Caco-2 (cell line): ENCODE results near the gene KCNK3. TPM values are rescaled to one million over a fixed set of nuclear protein-coding genes. Genes with fewer than 3 reads are reported as not detected.
"Not testable (repeated sequence)": the region's sequence is repeated elsewhere in the genome, so short reads cannot be mapped to it uniquely, and the experiment has no call there.

Experiments
- BruUV-seq: library from RNA; stranded (reverse); fragments of 400-500 nt; replicated peaks from 2 replicates; lab custom pipeline; 2021; lab: Mats Ljungman, UMichigan
- CTCF ChIA-PET: fragments of 300-600 bp; sonication (Branson Sonifier 250); formaldehyde crosslinking; loops from one replicate; lab custom pipeline; 2022; ENCODE audit warnings: antibody characterized with exemption; lab: Charles Lee
- POLR2A ChIA-PET: fragments of 300-600 bp; sonication (Branson Sonifier 250); formaldehyde crosslinking; loops from one replicate; lab custom pipeline; 2022; ENCODE audit warnings: antibody characterized with exemption; lab: Charles Lee
- DNase-seq, 2 experiments: peaks; one replicate each; pipeline versions ENCODE4 v3.0.0 to v3.0.0-alpha.2; 2020 to 2022
- H3K27me3 ChIP-seq: replicated peaks from 2 replicates; pipeline ENCODE4 v1.6.0; 2011; ENCODE audit warnings: low read length; ENCODE audit not compliant: control insufficient read depth, insufficient read depth
- H3K36me3 ChIP-seq: 2 replicates; pipeline ENCODE4 v1.5.1; 2011; ENCODE audit warnings: low read length; ENCODE audit not compliant: control insufficient read depth, insufficient read depth
- H3K4me1 ChIP-seq: fragments of 250-450 bp; sonication (Bioruptor Pico); 2 replicates; pipeline ENCODE4 v1.5.1; 2020; ENCODE audit warnings: mild to moderate bottlenecking
- H3K4me3 ChIP-seq: 2 replicates; pipeline ENCODE4 v1.5.1; 2011; ENCODE audit warnings: low read depth, mild to moderate bottlenecking, control low read depth, low read length
- H3K9me3 ChIP-seq: fragments of 250-450 bp; sonication (Bioruptor Pico); 2 replicates; pipeline ENCODE4 v1.5.1; 2020; ENCODE audit warnings: mild to moderate bottlenecking, moderate library complexity
- H3K27ac Mint-ChIP-seq: one replicate; pipeline ENCODE4 v1.8.0; 2022; ENCODE audit warnings: mixed read lengths; ENCODE audit not compliant: unreplicated experiment
- H3K27me3 Mint-ChIP-seq: one replicate; pipeline ENCODE4 v1.8.0; 2022; ENCODE audit warnings: mixed read lengths; ENCODE audit not compliant: insufficient read depth, unreplicated experiment
- H3K36me3 Mint-ChIP-seq: one replicate; pipeline ENCODE4 v1.8.0; 2022; ENCODE audit warnings: mild to moderate bottlenecking, mixed read lengths; ENCODE audit not compliant: insufficient read depth, unreplicated experiment
- H3K4me1 Mint-ChIP-seq: one replicate; pipeline ENCODE4 v1.8.0; 2022; ENCODE audit warnings: low read depth, mixed read lengths; ENCODE audit not compliant: unreplicated experiment
- H3K4me3 Mint-ChIP-seq: one replicate; pipeline ENCODE4 v1.8.0; 2022; ENCODE audit warnings: mild to moderate bottlenecking, moderate library complexity, mixed read lengths; ENCODE audit not compliant: unreplicated experiment
- H3K9me3 Mint-ChIP-seq: one replicate; pipeline ENCODE4 v1.8.0; 2022; ENCODE audit warnings: mixed read lengths; ENCODE audit not compliant: unreplicated experiment
- intact Hi-C: fragments of 100-400 bp; cut with micrococcal nuclease; formaldehyde crosslinking; loops from one replicate; pipeline ENCODE4 v1.10.0; 2022; ENCODE audit not compliant: unreplicated experiment
- total RNA-seq: library from RNA; stranded (reverse); gene quantifications from 2 replicates; pipeline ENCODE4 v1.2.3, GENCODE V29; 2022
- TF ChIP-seq, protein P1 (sequence below), 2 experiments: fragments of 200-600 bp in 1 of 2; IDR thresholded peaks; 1 replicate in 1 of 2; 2 replicates in 1 of 2; pipeline versions ENCODE4 v1.5.1 to v1.8.0; 2011 to 2022; ENCODE audit warnings: antibody characterized with exemption in 1 of 2, control low read depth in 1 of 2, inconsistent platforms in 1 of 2, low read depth in 1 of 2, low read length in 1 of 2, mild to moderate bottlenecking in 1 of 2, moderate library complexity in 1 of 2; ENCODE audit not compliant: insufficient read depth in 1 of 2, severe bottlenecking in 1 of 2, unreplicated experiment in 1 of 2

KCNK3 gene
- total RNA-seq, 1 experiment from 2014 or later, result 0.36 TPM

DNA sequence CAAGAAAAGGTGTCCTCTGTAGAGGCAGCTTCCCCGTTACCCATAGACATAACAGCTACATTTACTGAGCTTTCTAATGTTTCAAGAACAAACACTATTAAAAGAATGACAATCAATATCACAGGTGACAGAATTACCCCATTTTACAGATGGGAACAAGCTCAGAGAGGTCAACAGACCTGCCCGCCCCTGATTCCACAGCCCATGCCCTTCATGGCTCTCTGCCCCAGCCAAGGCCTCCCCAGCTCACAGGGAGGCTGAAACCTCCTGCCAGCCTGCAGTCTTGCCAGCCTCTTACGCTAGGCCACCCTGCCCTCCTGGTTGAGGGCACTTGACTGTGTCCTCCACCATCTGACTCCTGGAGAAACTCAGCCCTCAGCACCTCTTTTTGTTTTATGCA is 52.4 kb downstream of the KCNK3 start:
- Mint-ChIP-seq H3K36me3 (no peaks in the 10 kb centered on the region), H3K4me1 (peaks cover 3% of the 10 kb centered on the region), H3K27me3 (no peaks in the 10 kb centered on the region), H3K4me3 (no peak overlapping the region), H3K27ac (no peak overlapping the region), H3K9me3 (no peaks in the 10 kb centered on the region)
- intact Hi-C loops, result loop anchor here (1.0 to 5.0 kb wide), 3 partner anchors 58 to 242 kb away; no protein-coding TSS in a partner anchor
- no TSS peak for BruUV-seq
- ChIA-PET CTCF (interaction anchor here (0.9 to 4.2 kb wide), 5 partner anchors 41 to 155 kb away, joined by 3 to 35 read pairs (median 3); partner anchors contain the start of genes CENPA and KCNK3), POLR2A (interaction anchor here (0.6 kb wide), 1 partner anchor 95 kb away, joined by 3 read pairs; no protein-coding TSS in a partner anchor)
- Histone ChIP-seq H3K36me3 (no peaks in the 10 kb centered on the region), H3K4me3 (no peak overlapping the region), H3K4me1 (peaks cover 15% of the 10 kb centered on the region), H3K9me3 (no peaks in the 10 kb centered on the region), H3K27me3 (no peaks in the 10 kb centered on the region)
- TF ChIP-seq, protein P1, sequence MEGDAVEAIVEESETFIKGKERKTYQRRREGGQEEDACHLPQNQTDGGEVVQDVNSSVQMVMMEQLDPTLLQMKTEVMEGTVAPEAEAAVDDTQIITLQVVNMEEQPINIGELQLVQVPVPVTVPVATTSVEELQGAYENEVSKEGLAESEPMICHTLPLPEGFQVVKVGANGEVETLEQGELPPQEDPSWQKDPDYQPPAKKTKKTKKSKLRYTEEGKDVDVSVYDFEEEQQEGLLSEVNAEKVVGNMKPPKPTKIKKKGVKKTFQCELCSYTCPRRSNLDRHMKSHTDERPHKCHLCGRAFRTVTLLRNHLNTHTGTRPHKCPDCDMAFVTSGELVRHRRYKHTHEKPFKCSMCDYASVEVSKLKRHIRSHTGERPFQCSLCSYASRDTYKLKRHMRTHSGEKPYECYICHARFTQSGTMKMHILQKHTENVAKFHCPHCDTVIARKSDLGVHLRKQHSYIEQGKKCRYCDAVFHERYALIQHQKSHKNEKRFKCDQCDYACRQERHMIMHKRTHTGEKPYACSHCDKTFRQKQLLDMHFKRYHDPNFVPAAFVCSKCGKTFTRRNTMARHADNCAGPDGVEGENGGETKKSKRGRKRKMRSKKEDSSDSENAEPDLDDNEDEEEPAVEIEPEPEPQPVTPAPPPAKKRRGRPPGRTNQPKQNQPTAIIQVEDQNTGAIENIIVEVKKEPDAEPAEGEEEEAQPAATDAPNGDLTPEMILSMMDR (IDR thresholded peaks at IDR 0.05; ENCODE audit: insufficient read depth in 1 of 2, low read depth in 1 of 2, low read length in 1 of 2, severe bottlenecking in 1 of 2, unreplicated experiment in 1 of 2), result no peak
- DNase-seq, result no peak

DNA sequence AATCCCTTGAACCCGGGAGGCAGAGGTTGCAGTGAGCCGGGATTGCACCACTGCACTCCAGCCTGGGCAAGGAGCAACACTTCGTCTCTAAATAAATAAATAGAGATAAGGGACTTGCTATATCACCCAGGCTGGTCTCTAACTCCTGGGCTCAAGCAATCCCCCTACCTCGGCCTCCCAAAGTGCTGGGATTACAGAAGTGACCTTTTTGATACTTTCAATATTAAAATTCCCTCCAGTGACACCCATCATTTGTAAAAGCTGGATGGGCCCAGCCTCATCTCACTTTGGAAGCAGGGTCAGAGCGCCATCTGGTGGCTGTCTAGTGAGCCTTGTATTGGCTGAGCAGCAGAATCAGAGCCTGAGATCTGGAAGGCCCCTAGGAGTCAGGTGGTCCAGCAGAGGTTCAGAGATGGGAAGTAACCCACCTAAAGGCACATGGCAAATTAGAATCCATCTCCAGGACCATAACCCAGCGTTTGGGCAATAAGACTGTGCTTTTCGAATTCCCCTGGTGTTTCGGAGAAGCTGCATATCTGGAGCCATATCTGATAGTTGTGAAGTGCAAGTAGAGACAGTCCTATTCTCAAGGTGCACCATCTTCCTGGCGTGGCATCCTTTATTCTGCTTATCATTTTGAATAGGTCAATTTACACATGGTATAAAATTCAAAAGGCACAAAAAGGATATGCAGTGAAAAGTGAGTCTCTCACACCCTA is 53.2 kb downstream of the KCNK3 start:
- TF ChIP-seq, protein P1 (IDR thresholded peaks at IDR 0.05; ENCODE audit: insufficient read depth in 1 of 2, low read depth in 1 of 2, low read length in 1 of 2, severe bottlenecking in 1 of 2, unreplicated experiment in 1 of 2), result peak; percentile 93 to 98
- ChIA-PET POLR2A (interaction anchor here (0.6 kb wide), 1 partner anchor 96 kb away, joined by 3 read pairs; no protein-coding TSS in a partner anchor), CTCF (interaction anchor here (0.5 to 4.2 kb wide), 9 partner anchors 17 to 466 kb away, joined by 3 to 35 read pairs (median 3); partner anchors contain the start of genes ATRAID, KCNK3 and SLC5A6)
- no peaks in the 10 kb centered on the region for H3K36me3 Mint-ChIP-seq
- no peak overlapping the region for H3K4me3 ChIP-seq
- no peaks in the 10 kb centered on the region for H3K27me3 Mint-ChIP-seq
- intact Hi-C loops, result loop anchor here (1.0 to 5.0 kb wide), 4 partner anchors 58 to 242 kb away; no protein-coding TSS in a partner anchor
- H3K4me1 Mint-ChIP-seq, result peaks cover 11% of the 10 kb centered on the region
- no peak overlapping the region for H3K4me3 Mint-ChIP-seq
- peaks cover 19% of the 10 kb centered on the region for H3K4me1 ChIP-seq
- no peaks in the 10 kb centered on the region for H3K9me3 Mint-ChIP-seq
- peak; percentile 85 to 89 for DNase-seq
- BruUV-seq, result no TSS peak
- no peak overlapping the region for H3K27ac Mint-ChIP-seq
- no peaks in the 10 kb centered on the region for H3K9me3 ChIP-seq
- H3K27me3 ChIP-seq, result no peaks in the 10 kb centered on the region
- no peaks in the 10 kb centered on the region for H3K36me3 ChIP-seq

DNA sequence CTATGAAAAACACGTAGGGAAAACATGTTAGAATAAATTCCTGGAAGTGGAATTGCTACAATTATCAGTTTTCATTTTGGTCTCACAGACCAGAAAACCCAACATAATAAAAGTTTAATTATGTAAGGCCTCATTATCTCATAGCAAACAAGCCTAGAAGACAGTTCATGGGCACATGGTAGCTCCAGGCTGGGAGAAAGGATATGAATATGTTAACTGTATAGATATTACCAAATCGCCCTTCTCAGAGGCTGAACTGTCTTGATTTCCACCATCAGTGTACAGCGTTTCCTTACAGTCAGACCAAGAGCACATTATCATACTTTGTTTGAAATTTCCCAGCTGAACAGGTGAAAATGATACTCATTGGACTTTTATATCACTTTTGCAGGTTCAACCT is 54.4 kb downstream of the KCNK3 start:
- H3K4me3 ChIP-seq, result no peak overlapping the region
- TF ChIP-seq, protein P1 (IDR thresholded peaks at IDR 0.05; ENCODE audit: insufficient read depth in 1 of 2, low read depth in 1 of 2, low read length in 1 of 2, severe bottlenecking in 1 of 2, unreplicated experiment in 1 of 2), result no peak
- intact Hi-C loops, result loop anchor here (1.0 to 5.0 kb wide), 2 partner anchors 60 to 226 kb away; no protein-coding TSS in a partner anchor
- H3K36me3 ChIP-seq, result no peaks in the 10 kb centered on the region
- CTCF ChIA-PET, result interaction anchor here (1.4 to 4.2 kb wide), 2 partner anchors 16 to 141 kb away, joined by 3 to 35 read pairs; no protein-coding TSS in a partner anchor
- Mint-ChIP-seq H3K36me3 (no peaks in the 10 kb centered on the region), H3K27ac (no peak overlapping the region), H3K9me3 (peaks cover 9% of the 10 kb centered on the region), H3K4me3 (no peak overlapping the region), H3K4me1 (peaks cover 19% of the 10 kb centered on the region), H3K27me3 (no peaks in the 10 kb centered on the region)
- H3K27me3 ChIP-seq, result no peaks in the 10 kb centered on the region
- peaks cover 24% of the 10 kb centered on the region for H3K4me1 ChIP-seq
- no TSS peak for BruUV-seq
- POLR2A ChIA-PET, result no interaction called here
- peaks cover 7% of the 10 kb centered on the region; the same call in 1 of the 2 replicates for H3K9me3 ChIP-seq
- no peak for DNase-seq

DNA sequence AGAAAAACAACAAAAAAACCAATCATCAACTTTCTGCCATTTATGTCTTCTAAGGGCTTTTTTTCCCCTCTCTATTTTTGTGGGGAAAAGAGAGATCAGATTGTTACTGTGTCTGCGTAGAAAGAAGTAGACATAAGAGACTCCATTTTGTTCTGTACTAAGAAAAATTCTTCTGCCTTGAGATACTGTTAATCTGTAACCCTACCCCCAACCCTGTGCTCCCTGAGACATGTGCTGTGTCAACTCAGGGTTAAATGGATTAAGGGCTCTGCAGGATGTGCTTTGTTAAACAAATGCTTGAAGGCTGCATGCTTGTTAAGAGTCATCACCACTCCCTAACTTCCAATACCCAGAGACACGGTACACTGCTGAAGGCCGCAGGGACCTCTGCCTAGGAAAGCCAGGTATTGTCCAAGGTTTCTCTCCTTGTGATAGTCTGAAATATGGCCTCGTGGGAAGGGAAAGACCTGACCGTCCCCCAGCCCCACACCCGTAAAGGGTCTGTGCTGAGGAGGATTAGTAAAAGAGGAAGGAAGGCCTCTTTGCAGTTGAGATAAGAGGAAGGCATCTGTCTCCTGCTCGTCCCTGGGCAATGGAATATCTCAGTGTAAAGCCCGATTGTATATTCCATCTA is 57.4 kb downstream of the KCNK3 start:
- H3K9me3 ChIP-seq, result peaks cover 11% of the 10 kb centered on the region
- H3K4me1 ChIP-seq, result peaks cover 24% of the 10 kb centered on the region
- H3K9me3 Mint-ChIP-seq, H3K36me3 ChIP-seq, H3K27me3 Mint-ChIP-seq, H3K27me3 ChIP-seq, POLR2A ChIA-PET, H3K4me3 ChIP-seq, BruUV-seq, H3K36me3 Mint-ChIP-seq: not testable (repeated sequence)
- intact Hi-C loops, result loop anchor here (1.0 to 5.0 kb wide), 2 partner anchors 8 to 63 kb away; no protein-coding TSS in a partner anchor
- Mint-ChIP-seq H3K4me1 (peaks cover 19% of the 10 kb centered on the region), H3K27ac (peak overlapping the region; percentile 97), H3K4me3 (peak overlapping the region; percentile 64)
- peak; percentile 73 to 79 for DNase-seq
- CTCF ChIA-PET, result interaction anchor here (0.7 kb wide), 1 partner anchor 301 kb away, joined by 3 read pairs; the partner anchor contains the start of gene AGBL5
